HepG2 (cell line): ENCODE results near the gene HS3ST2. TPM values are rescaled to one million over a fixed set of nuclear protein-coding genes. Genes with fewer than 3 reads are reported as not detected.

Experiments used
- ATAC-seq: fragments of 200-7000 bp; cut with Tn5 transposase; 3 replicates; pipeline ENCODE4 v1.9.1; 2020; ENCODE audit warnings: mild to moderate bottlenecking, moderate library complexity
- BruUV-seq: library from RNA; stranded (reverse); fragments of 400-500 nt; replicated peaks from 2 replicates; lab custom pipeline; 2021; lab: Mats Ljungman, UMichigan
- CTCF ChIA-PET: fragments of 300-600 bp; formaldehyde crosslinking; extraction: SDS; loops from one replicate; lab custom pipeline; 2021; ENCODE audit warnings: low total read pairs, inconsistent platforms, low intra/inter-chr PET ratio; lab: Yijun Ruan, JAX
- POLR2A ChIA-PET: fragments of 350-600 bp; sonication (Branson Sonifier 250); formaldehyde crosslinking; loops from one replicate; lab custom pipeline; 2020; ENCODE audit warnings: antibody characterized with exemption, inconsistent platforms; lab: Yijun Ruan, JAX
- DNase-seq: peaks from one replicate; pipeline ENCODE4 v3.0.0-alpha.2; 2015; ENCODE audit warnings: low spot score
- FAIRE-seq: peaks from 3 replicates; lab custom pipeline; 2011; peaks lifted over from hg19 to GRCh38; lab: Jason Lieb, UNC
- H2AFZ ChIP-seq: one replicate; pipeline ENCODE4 v1.6.1; 2011; ENCODE audit warnings: low read length, inconsistent platforms
- H3K27ac ChIP-seq: fragments of 300-600 bp; 3 replicates; pipeline ENCODE4 v1.8.0; 2011; ENCODE audit warnings: mixed run types, mild to moderate bottlenecking, mixed read lengths, low read length, inconsistent platforms; ENCODE audit not compliant: insufficient read depth; ENCODE audit errors: extremely low read length
- H3K27me3 ChIP-seq, 2 experiments: fragments of 200-600 bp in 1 of 2; 2 replicates in 1 of 2; 3 replicates in 1 of 2; pipeline versions ENCODE4 v1.6.0 to v1.8.0; 2011; ENCODE audit warnings: low read length in 2 of 2, mild to moderate bottlenecking in 2 of 2, moderate library complexity in 2 of 2, inconsistent platforms in 1 of 2; ENCODE audit not compliant: insufficient read depth in 2 of 2, control insufficient read depth in 1 of 2
- H3K36me3 ChIP-seq, 2 experiments: fragments of 200-600 bp in 1 of 2; replicated peaks in 1 of 2; 2 replicates in 1 of 2; 3 replicates in 1 of 2; pipeline versions ENCODE4 v1.5.1 to v1.8.0; 2011; ENCODE audit warnings: low read length in 2 of 2, inconsistent platforms in 1 of 2; ENCODE audit not compliant: insufficient read depth in 2 of 2, control insufficient read depth in 1 of 2
- H3K4me1 ChIP-seq: 2 replicates; pipeline ENCODE4 v1.5.1; 2012; ENCODE audit warnings: low read length, inconsistent platforms; ENCODE audit not compliant: insufficient read depth
- H3K4me2 ChIP-seq: 2 replicates; pipeline ENCODE4 v1.6.0; 2011; ENCODE audit warnings: low read depth, low read length, inconsistent platforms
- H3K4me3 ChIP-seq, 3 experiments: fragments of 200-600 bp in 1 of 3; sonication (generic), shearing (Covaris generic) in 1 of 3; replicated peaks in 1 of 3; 2 replicates each; pipeline ENCODE4 v1.5.1; 2011 to 2016; ENCODE audit warnings: low read length in 3 of 3, inconsistent platforms in 2 of 3, low read depth in 2 of 3, mild to moderate bottlenecking in 2 of 3, control low read depth in 1 of 3, mixed read lengths in 1 of 3; ENCODE audit not compliant: insufficient read depth in 1 of 3
- H3K79me2 ChIP-seq: one replicate; pipeline ENCODE4 v1.6.1; 2011; ENCODE audit warnings: low read length, inconsistent platforms; ENCODE audit not compliant: insufficient read depth
- H3K9ac ChIP-seq: 2 replicates; pipeline ENCODE4 v1.6.0; 2011; ENCODE audit warnings: mild to moderate bottlenecking, low read depth, low read length, inconsistent platforms; ENCODE audit not compliant: insufficient read depth
- H3K9me3 ChIP-seq: 2 replicates; pipeline ENCODE4 v1.5.1; 2012; ENCODE audit warnings: mild to moderate bottlenecking, low read length
- H4K20me1 ChIP-seq: 2 replicates; pipeline ENCODE4 v1.6.0; 2011; ENCODE audit warnings: inconsistent platforms, mild to moderate bottlenecking, low read length, moderate library complexity; ENCODE audit not compliant: insufficient read depth
- SKIL ChIP-seq: sonication (generic); formaldehyde crosslinking; IDR thresholded peaks from 2 replicates; pipeline ENCODE4 v1.8.0; 2022; ENCODE audit warnings: missing genetic modification reagents, mild to moderate bottlenecking, moderate library complexity, borderline replicate concordance
- TCF7 ChIP-seq: sonication (generic); IDR thresholded peaks from 2 replicates; pipeline ENCODE4 v1.6.1; 2016; ENCODE audit warnings: antibody characterized with exemption, low read depth
- TGIF2 ChIP-seq: IDR thresholded peaks from 2 replicates; pipeline ENCODE4 v1.6.1; 2016; ENCODE audit warnings: control low read depth, missing compliant biosample characterization
- ZBTB21 ChIP-seq: sonication (generic); formaldehyde crosslinking; IDR thresholded peaks from 2 replicates; pipeline ENCODE4 v1.4.0; 2020; ENCODE audit warnings: missing genetic modification reagents
- ZNF235 ChIP-seq: sonication (generic); formaldehyde crosslinking; IDR thresholded peaks from 2 replicates; pipeline ENCODE4 v1.8.1; 2023; ENCODE audit warnings: mild to moderate bottlenecking, missing genetic modification reagents, borderline replicate concordance
- ZNF263 ChIP-seq: sonication (generic); formaldehyde crosslinking; IDR thresholded peaks from 2 replicates; pipeline ENCODE4 v1.4.0; 2020; ENCODE audit warnings: missing genetic modification reagents
- ZNF468 ChIP-seq: sonication (generic); formaldehyde crosslinking; IDR thresholded peaks from 2 replicates; pipeline ENCODE4 v1.8.0; 2022; ENCODE audit warnings: mild to moderate bottlenecking, moderate library complexity, missing genetic modification reagents
- ZNF512 ChIP-seq: sonication (generic); formaldehyde crosslinking; IDR thresholded peaks from 2 replicates; pipeline ENCODE4 v1.4.0; 2020; ENCODE audit warnings: mild to moderate bottlenecking, missing genetic modification reagents
- ZSCAN20 ChIP-seq: sonication (generic); formaldehyde crosslinking; IDR thresholded peaks from 2 replicates; pipeline ENCODE4 v1.4.0; 2020; ENCODE audit warnings: missing genetic modification reagents, mild to moderate bottlenecking, borderline replicate concordance
- WGBS: methylation state at CpG from one replicate; pipeline ENCODE4 v1.1.6; 2017; ENCODE audit warnings: low lambda C conversion rate; 5-methylcytosine and 5-hydroxymethylcytosine counted together
- in situ Hi-C: cut with HindIII; loops from 2 replicates; pipeline ENCODE4 v1.10.0; 2017; ENCODE audit warnings: low pct_unique_long_range_greater_than_20kb; ENCODE audit not compliant: extremely low pct_ligation_motif_present
- intact Hi-C: fragments of 100-400 bp; cut with micrococcal nuclease; formaldehyde crosslinking; loops from one replicate; pipeline ENCODE4 v1.10.0; 2022; ENCODE audit not compliant: unreplicated experiment
- polyA plus RNA-seq, 8 experiments: library from polyadenylated mRNA; depleted of rRNA in 3 of 8; stranded (reverse) in 7 of 8; unstranded in 1 of 8; fragments of >200 nt; fragmentation: Illumina TruSeq in 4 of 8; extraction: Trizol in 4 of 8; gene quantifications; 2 replicates each; pipeline versions ENCODE4 v1.2.1 to v1.2.3, GENCODE V29; 2011 to 2016; ENCODE audit warnings: low read depth in 4 of 8, missing spikeins in 1 of 8, mixed read lengths in 1 of 8; ENCODE audit not compliant: insufficient read depth in 1 of 8
- total RNA-seq, 5 experiments: library from RNA; depleted of rRNA; stranded (reverse); fragments of >200 nt; fragmentation: Illumina TruSeq; extraction: Trizol; gene quantifications; 2 replicates each; pipeline ENCODE4 v1.2.3, GENCODE V29; 2016; ENCODE audit warnings: low read depth in 1 of 5

Gene HS3ST2
- total and polyA plus RNA-seq, 2 of the 13 experiments (the other 11 are each of a cell fraction or from before 2014, with no cell fraction given), result not detected

DNA sequence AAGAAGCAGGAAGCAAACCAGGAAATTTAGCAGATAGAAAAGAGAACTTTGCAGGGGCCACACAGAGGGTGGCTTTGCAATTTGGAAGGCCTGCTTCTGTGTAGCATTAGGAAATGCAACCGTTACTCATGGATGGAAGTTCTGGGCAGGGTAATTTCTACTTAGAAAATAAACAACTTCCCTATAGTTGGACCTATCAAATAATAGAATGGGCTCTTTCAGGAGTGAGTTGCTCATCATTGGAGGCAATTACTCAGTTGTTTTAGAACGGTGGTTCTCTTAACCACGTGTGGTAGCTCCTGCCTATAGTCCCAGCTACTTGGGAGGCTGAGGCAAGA, 25.8 kb upstream of the HS3ST2 start:
- ATAC-seq, result no peak
- TF ChIP-seq TGIF2 (CRISPR knock-in tag) (no peak), ZNF468 (no peak), ZNF512 (CRISPR knock-in tag) (no peak), ZBTB21 (CRISPR knock-in tag) (no peak), ZNF235 (CRISPR knock-in tag) (no peak), TCF7 (no peak), ZSCAN20 (CRISPR knock-in tag) (no peak), ZNF263 (no peak), SKIL (CRISPR knock-in tag) (no peak)
- WGBS, result 1% methylated on average over 3 of the region's 3 CpGs

More for the DNA sequence above, 25.8 kb upstream of the HS3ST2 start:
- peaks cover 3 to 32% of the 10 kb centered on the region in 2 experiments; a peak in 4 of 5 replicates for H3K27me3 ChIP-seq
- no peak overlapping the region for H3K4me3 ChIP-seq
- FAIRE-seq (no peak), DNase-seq (no peak)
- H3K9me3 ChIP-seq, result no peaks in the 10 kb centered on the region
- no TSS peak for BruUV-seq
- H3K4me1 ChIP-seq, result no peaks in the 10 kb centered on the region
- H2AFZ ChIP-seq, result no peak overlapping the region
- no peaks in the 10 kb centered on the region for H3K79me2 ChIP-seq
- H4K20me1 ChIP-seq, result no peaks in the 10 kb centered on the region
- H3K9ac ChIP-seq, result no peak overlapping the region
- no peak overlapping the region for H3K4me2 ChIP-seq
- intact Hi-C loops, result loop anchor here (10.0 kb wide), 1 partner anchor 63 kb away; no protein-coding TSS in a partner anchor
- ChIA-PET POLR2A (no interaction called here), CTCF (no interaction called here)
- no peaks in the 10 kb centered on the region for H3K36me3 ChIP-seq
- no peak overlapping the region for H3K27ac ChIP-seq
- in situ Hi-C loops, result no loop called here
